ENCODE results near the gene CFAP58. TPM values are rescaled to one million over a fixed set of nuclear protein-coding genes. Genes with fewer than 3 reads are reported as not detected.
"Not testable (repeated sequence)": the region's sequence is repeated elsewhere in the genome, so short reads cannot be mapped to it uniquely, and the experiment has no call there.

The CFAP58 gene
- polyA plus RNA-seq, 4 donors = 0.07 to 0.27 (median 0.12) TPM; not detected in 1

DNA sequence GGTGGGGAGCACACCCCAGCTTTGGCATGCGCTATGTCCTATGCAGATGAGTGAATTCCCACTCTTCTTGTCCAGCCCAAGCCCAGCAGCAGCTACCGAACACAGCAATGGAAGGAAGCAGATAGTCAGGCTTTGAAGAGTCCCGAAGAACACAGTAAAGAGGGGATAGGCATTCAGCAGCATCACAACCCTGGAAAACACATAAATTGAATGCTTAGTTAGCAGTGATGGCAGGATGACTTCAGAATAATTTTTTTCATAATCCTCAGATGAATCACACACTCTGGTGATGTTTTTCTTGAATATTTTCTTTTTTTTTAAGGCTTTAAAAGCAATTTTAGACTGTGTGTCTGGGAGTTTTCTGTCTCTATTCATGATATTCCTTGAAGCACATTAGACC lies 95.8 kb downstream of the CFAP58 start:
- no peaks in the 10 kb centered on the region for H3K4me1 ChIP-seq (ENCODE audit: control insufficient read depth in 3 of 3, insufficient read depth in 2 of 3, low read depth in 1 of 3, low read length in 2 of 3)
- no peaks in the 10 kb centered on the region for H3K9me3 ChIP-seq (ENCODE audit: control insufficient read depth in 2 of 2, insufficient read depth in 1 of 2, low read depth in 1 of 2, low read length in 1 of 2)
- H3K4me3 ChIP-seq (ENCODE audit: low read depth in 1 of 3, low read length in 3 of 3) = no peak overlapping the region
- no peaks in the 10 kb centered on the region for H3K27me3 ChIP-seq (ENCODE audit: control insufficient read depth in 3 of 3, insufficient read depth in 3 of 3, low read length in 3 of 3)
- no peak overlapping the region for H3K27ac ChIP-seq (ENCODE audit: low read depth in 1 of 3, low read length in 2 of 3)
- H3K36me3 ChIP-seq (ENCODE audit: control insufficient read depth in 3 of 3, insufficient read depth in 2 of 3, low read depth in 1 of 3, low read length in 3 of 3) = no peaks in the 10 kb centered on the region
- DNase-seq (no peak), FAIRE-seq (no peak)
- WGBS, 3 donors = 70 to 83% (median 80%) methylated on average over 3 of the region's 3 CpGs

DNA sequence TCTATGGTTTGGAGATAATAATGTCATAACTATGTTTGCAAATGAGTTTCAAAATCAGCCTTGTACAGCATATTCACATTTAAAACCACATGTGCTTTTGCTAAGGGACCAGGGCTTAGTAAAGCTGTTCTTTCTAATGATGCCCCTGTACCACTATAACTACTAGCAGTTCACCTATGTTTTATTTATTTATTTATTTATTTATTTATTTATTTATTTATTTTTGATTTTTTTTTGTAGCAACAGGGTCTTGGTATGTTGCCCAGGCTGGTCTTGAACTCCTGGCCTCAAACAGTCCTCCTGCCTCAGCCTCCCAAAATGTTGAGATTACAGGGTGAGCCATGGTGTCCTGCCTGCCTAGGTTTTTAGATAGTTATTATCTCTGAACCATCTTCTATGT lies 96.9 kb downstream of the CFAP58 start:
- Histone ChIP-seq H3K27me3 (ENCODE audit: control insufficient read depth in 3 of 3, insufficient read depth in 3 of 3, low read length in 3 of 3) (no peaks in the 10 kb centered on the region), H3K27ac (ENCODE audit: low read depth in 1 of 3, low read length in 2 of 3) (no peak overlapping the region), H3K9me3 (ENCODE audit: control insufficient read depth in 2 of 2, insufficient read depth in 1 of 2, low read depth in 1 of 2, low read length in 1 of 2) (no peaks in the 10 kb centered on the region), H3K4me3 (ENCODE audit: low read depth in 1 of 3, low read length in 3 of 3) (no peak overlapping the region), H3K36me3 (ENCODE audit: control insufficient read depth in 3 of 3, insufficient read depth in 2 of 3, low read depth in 1 of 3, low read length in 3 of 3) (no peaks in the 10 kb centered on the region), H3K4me1 (ENCODE audit: control insufficient read depth in 3 of 3, insufficient read depth in 2 of 3, low read depth in 1 of 3, low read length in 2 of 3) (no peaks in the 10 kb centered on the region)
- FAIRE-seq = no peak
- no peak for DNase-seq

DNA sequence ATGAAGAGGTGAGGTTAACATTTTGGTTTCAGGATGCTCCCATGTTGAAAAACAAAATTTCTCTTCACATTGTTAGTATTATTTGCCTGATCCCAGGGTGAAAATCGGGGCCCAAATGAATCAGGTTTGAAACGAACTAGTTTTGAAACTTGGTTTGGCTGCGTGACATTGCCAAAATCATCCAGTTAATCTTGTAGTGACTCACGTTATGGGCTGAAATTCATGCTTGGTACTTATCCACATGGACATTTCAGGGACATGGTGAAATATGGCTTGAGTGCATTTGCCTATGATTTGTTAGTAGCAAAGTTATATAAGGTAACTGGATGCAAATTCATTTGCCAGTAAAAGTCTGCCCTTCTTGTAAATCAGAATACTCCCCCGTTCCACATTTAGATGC lies 97.3 kb downstream of the CFAP58 start:
- no peaks in the 10 kb centered on the region for H3K36me3 ChIP-seq (ENCODE audit: control insufficient read depth in 3 of 3, insufficient read depth in 2 of 3, low read depth in 1 of 3, low read length in 3 of 3)
- H3K27me3 ChIP-seq (ENCODE audit: control insufficient read depth in 3 of 3, insufficient read depth in 3 of 3, low read length in 3 of 3) = no peaks in the 10 kb centered on the region
- no peaks in the 10 kb centered on the region for H3K4me1 ChIP-seq (ENCODE audit: control insufficient read depth in 3 of 3, insufficient read depth in 2 of 3, low read depth in 1 of 3, low read length in 2 of 3)
- H3K4me3 ChIP-seq (ENCODE audit: low read depth in 1 of 3, low read length in 3 of 3) = no peak overlapping the region
- H3K9me3 ChIP-seq (ENCODE audit: control insufficient read depth in 2 of 2, insufficient read depth in 1 of 2, low read depth in 1 of 2, low read length in 1 of 2) = no peaks in the 10 kb centered on the region
- FAIRE-seq = no peak
- DNase-seq = no peak
- WGBS, 3 donors = 80 to 83% (median 82%) methylated on average over 5 of the region's 5 CpGs
- H3K27ac ChIP-seq (ENCODE audit: low read depth in 1 of 3, low read length in 2 of 3) = no peak overlapping the region

DNA sequence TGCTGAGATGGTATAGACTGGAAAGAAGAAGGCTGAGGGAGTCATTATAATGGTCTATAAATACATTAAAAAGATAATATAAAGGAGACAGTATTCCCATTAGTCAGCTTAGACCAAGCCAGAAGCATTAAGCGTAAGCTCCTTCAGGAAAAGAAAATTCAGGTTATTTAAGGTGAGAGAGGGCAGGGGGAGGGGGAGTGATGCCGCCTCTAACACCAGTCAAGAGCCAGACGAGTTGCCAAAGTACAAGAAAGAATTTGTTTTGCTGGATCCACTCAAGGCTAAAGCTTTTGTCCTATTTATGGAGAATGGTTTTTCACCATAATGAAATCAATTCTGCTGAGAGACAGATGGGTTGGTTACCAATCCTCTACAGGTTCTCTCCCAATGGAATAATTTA lies 99.3 kb downstream of the CFAP58 start:
- DNase-seq = no peak
- no peaks in the 10 kb centered on the region for H3K27me3 ChIP-seq (ENCODE audit: control insufficient read depth in 3 of 3, insufficient read depth in 3 of 3, low read length in 3 of 3)

DNA sequence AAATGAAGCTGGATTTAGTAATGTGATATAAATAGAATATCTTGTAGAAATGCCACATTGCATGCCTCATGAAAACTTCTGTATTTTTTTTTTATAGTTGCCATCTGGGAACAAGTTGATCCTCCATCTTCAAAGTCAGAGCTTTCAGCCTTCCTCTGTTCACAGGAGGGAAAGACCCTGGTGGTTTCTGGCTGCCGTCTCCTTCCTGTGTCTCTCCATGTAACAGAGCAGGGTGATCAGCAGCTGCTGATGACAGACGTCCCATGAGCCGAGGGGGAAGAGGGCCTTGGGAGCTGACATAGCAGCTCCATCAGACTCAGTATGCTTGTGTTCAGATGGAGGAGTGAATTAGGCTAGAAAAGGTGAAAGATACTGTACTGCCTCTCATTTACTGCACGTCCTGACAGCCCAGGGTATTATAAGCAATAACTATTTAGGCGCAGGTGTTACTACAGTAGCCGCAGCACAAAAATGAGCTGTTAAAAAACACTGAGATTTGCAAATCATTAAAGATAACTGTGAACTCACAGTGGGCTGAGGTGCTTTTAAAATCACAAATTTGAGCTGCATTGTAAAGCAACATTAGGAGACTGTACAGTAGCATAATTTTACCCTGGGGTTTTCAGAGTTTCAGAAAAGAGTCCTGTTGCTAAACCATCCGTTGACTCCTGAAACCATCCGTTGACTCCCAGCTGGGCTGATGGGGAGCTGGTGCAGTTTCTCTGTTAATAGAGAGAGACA lies 103.3 kb downstream of the CFAP58 start:
- H3K4me3 ChIP-seq (ENCODE audit: low read depth in 1 of 3, low read length in 3 of 3) = no peak overlapping the region
- H3K36me3 ChIP-seq (ENCODE audit: control insufficient read depth in 3 of 3, insufficient read depth in 2 of 3, low read depth in 1 of 3, low read length in 3 of 3) = no peaks in the 10 kb centered on the region
- DNase-seq (no peak), FAIRE-seq (no peak)
- no peaks in the 10 kb centered on the region for H3K9me3 ChIP-seq (ENCODE audit: control insufficient read depth in 2 of 2, insufficient read depth in 1 of 2, low read depth in 1 of 2, low read length in 1 of 2)
- H3K27ac ChIP-seq (ENCODE audit: low read depth in 1 of 3, low read length in 2 of 3) = no peak overlapping the region
- no peaks in the 10 kb centered on the region for H3K27me3 ChIP-seq (ENCODE audit: control insufficient read depth in 3 of 3, insufficient read depth in 3 of 3, low read length in 3 of 3)
- 44 to 58% (median 56%) methylated on average over 8 of the region's 8 CpGs for WGBS, 3 donors
- no peaks in the 10 kb centered on the region for H3K4me1 ChIP-seq (ENCODE audit: control insufficient read depth in 3 of 3, insufficient read depth in 2 of 3, low read depth in 1 of 3, low read length in 2 of 3)

More for the DNA sequence above, 99.3 kb downstream of the CFAP58 start:
- Histone ChIP-seq H3K9me3 (ENCODE audit: control insufficient read depth in 2 of 2, insufficient read depth in 1 of 2, low read depth in 1 of 2, low read length in 1 of 2) (no peaks in the 10 kb centered on the region), H3K4me3 (ENCODE audit: low read depth in 1 of 3, low read length in 3 of 3) (no peak overlapping the region), H3K4me1 (ENCODE audit: control insufficient read depth in 3 of 3, insufficient read depth in 2 of 3, low read depth in 1 of 3, low read length in 2 of 3) (no peaks in the 10 kb centered on the region), H3K36me3 (ENCODE audit: control insufficient read depth in 3 of 3, insufficient read depth in 2 of 3, low read depth in 1 of 3, low read length in 3 of 3) (no peaks in the 10 kb centered on the region), H3K27ac (ENCODE audit: low read depth in 1 of 3, low read length in 2 of 3) (no peak overlapping the region)
- 68 to 81% (median 73%) methylated on average over 3 of the region's 3 CpGs for WGBS, 3 donors
- no peak for FAIRE-seq

DNA sequence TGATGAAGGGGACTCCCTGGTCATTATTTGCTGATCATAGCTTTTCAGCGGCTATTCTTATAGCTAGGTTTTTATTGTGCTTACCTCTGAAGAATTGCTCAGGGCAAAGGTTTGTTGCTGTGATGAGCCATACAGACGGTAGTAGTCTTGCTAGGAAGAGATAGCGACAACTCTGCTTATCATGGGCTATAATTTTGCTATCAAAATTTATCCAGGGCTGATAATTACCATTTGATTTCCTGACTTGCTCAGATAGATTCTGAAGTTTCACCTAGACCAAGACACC lies 103.9 kb downstream of the CFAP58 start:
- FAIRE-seq = no peak
- no peaks in the 10 kb centered on the region for H3K36me3 ChIP-seq (ENCODE audit: control insufficient read depth in 3 of 3, insufficient read depth in 2 of 3, low read depth in 1 of 3, low read length in 3 of 3)
- no peaks in the 10 kb centered on the region for H3K9me3 ChIP-seq (ENCODE audit: control insufficient read depth in 2 of 2, insufficient read depth in 1 of 2, low read depth in 1 of 2, low read length in 1 of 2)
- H3K4me3 ChIP-seq (ENCODE audit: low read depth in 1 of 3, low read length in 3 of 3) = no peak overlapping the region
- H3K4me1 ChIP-seq (ENCODE audit: control insufficient read depth in 3 of 3, insufficient read depth in 2 of 3, low read depth in 1 of 3, low read length in 2 of 3) = no peaks in the 10 kb centered on the region
- WGBS, 3 donors = 20 to 64% (median 37%) methylated on average over 3 of the region's 3 CpGs
- H3K27me3 ChIP-seq (ENCODE audit: control insufficient read depth in 3 of 3, insufficient read depth in 3 of 3, low read length in 3 of 3) = no peaks in the 10 kb centered on the region
- no peak overlapping the region for H3K27ac ChIP-seq (ENCODE audit: low read depth in 1 of 3, low read length in 2 of 3)
- no peak for DNase-seq

DNA sequence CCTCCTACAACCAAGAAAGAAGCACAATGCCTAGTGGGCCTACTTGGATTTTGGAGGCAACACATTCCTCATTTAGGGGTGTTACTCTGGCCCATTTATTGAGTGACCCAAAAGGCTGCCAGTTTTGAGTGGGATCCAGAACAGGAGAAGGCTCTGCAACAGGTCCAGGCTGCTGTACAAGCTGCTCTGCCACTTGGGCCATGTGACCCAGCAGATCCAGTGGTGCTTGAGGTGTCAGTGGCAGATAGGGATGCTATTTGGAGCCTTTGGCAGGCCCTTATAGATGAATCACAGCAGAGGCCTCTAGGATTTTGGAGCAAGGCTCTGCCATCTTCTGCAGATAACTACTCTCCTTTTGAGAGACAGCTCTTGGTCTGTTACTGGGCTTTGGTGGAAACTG lies 111.9 kb downstream of the CFAP58 start:
- not testable (repeated sequence) for DNase-seq; H3K4me3 ChIP-seq (ENCODE audit: low read depth in 1 of 3, low read length in 3 of 3); FAIRE-seq

DNA sequence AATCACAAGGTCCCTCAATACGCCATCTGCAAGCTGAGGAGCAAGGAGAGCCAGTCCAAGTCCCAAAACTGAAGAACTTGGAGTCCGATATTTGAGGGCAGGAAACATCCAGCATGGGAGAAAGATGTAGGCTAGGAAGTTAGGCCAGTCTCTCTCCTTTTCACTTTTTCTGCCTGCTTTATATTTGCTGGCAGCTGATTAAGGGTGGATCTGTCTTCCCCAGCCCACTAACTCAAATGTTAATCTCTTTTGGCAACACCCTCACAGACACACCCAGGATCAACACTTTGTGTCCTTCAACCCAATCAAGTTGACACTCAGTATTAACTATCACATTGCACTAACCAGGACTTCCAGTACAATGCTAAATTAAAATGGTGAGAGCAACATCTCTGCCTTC lies 115.2 kb downstream of the CFAP58 start:
- not testable (repeated sequence) for DNase-seq; H3K4me1 ChIP-seq (ENCODE audit: control insufficient read depth in 3 of 3, insufficient read depth in 2 of 3, low read depth in 1 of 3, low read length in 2 of 3); H3K4me3 ChIP-seq (ENCODE audit: low read depth in 1 of 3, low read length in 3 of 3); H3K9me3 ChIP-seq (ENCODE audit: control insufficient read depth in 2 of 2, insufficient read depth in 1 of 2, low read depth in 1 of 2, low read length in 1 of 2); FAIRE-seq; H3K27ac ChIP-seq (ENCODE audit: low read depth in 1 of 3, low read length in 2 of 3); H3K27me3 ChIP-seq (ENCODE audit: control insufficient read depth in 3 of 3, insufficient read depth in 3 of 3, low read length in 3 of 3); H3K36me3 ChIP-seq (ENCODE audit: control insufficient read depth in 3 of 3, insufficient read depth in 2 of 3, low read depth in 1 of 3, low read length in 3 of 3)
- WGBS, 3 donors = 76 to 92% (median 89%) methylated on average over 2 of the region's 2 CpGs

More for the DNA sequence above, 111.9 kb downstream of the CFAP58 start:
- H3K27me3 ChIP-seq (ENCODE audit: control insufficient read depth in 3 of 3, insufficient read depth in 3 of 3, low read length in 3 of 3); H3K36me3 ChIP-seq (ENCODE audit: control insufficient read depth in 3 of 3, insufficient read depth in 2 of 3, low read depth in 1 of 3, low read length in 3 of 3); H3K9me3 ChIP-seq (ENCODE audit: control insufficient read depth in 2 of 2, insufficient read depth in 1 of 2, low read depth in 1 of 2, low read length in 1 of 2); H3K4me1 ChIP-seq (ENCODE audit: control insufficient read depth in 3 of 3, insufficient read depth in 2 of 3, low read depth in 1 of 3, low read length in 2 of 3); H3K27ac ChIP-seq (ENCODE audit: low read depth in 1 of 3, low read length in 2 of 3): not testable (repeated sequence)

DNA sequence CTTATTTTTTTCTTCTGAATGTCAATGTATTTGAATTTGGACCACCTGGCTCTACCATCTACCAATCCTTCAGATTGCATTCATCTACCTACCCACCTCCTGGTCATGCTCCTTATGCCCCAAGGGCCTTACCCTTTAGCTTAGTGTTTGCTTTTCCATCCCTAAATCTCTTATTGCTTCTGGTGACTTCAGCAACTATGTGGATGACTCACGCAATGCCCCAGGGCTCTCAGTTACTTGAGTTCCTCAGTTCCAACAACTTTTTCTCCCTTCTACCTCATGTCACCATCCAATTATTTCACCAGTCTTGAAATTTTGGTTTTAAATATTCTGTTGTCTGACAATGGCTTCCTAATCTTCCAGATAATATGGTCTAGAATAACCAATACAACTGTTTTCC lies 118.9 kb downstream of the CFAP58 start:
- Histone ChIP-seq H3K4me1 (ENCODE audit: control insufficient read depth in 3 of 3, insufficient read depth in 2 of 3, low read depth in 1 of 3, low read length in 2 of 3) (no peaks in the 10 kb centered on the region), H3K9me3 (ENCODE audit: control insufficient read depth in 2 of 2, insufficient read depth in 1 of 2, low read depth in 1 of 2, low read length in 1 of 2) (no peaks in the 10 kb centered on the region), H3K36me3 (ENCODE audit: control insufficient read depth in 3 of 3, insufficient read depth in 2 of 3, low read depth in 1 of 3, low read length in 3 of 3) (no peaks in the 10 kb centered on the region), H3K4me3 (ENCODE audit: low read depth in 1 of 3, low read length in 3 of 3) (no peak overlapping the region), H3K27ac (ENCODE audit: low read depth in 1 of 3, low read length in 2 of 3) (no peak overlapping the region), H3K27me3 (ENCODE audit: control insufficient read depth in 3 of 3, insufficient read depth in 3 of 3, low read length in 3 of 3) (no peaks in the 10 kb centered on the region)
- FAIRE-seq (no peak), DNase-seq (no peak)
- 87 to 100% (median 96%) methylated on average over 1 of the region's 1 CpG for WGBS, 3 donors
